Stimulated activated CD8-positive, alpha-beta memory T cell treated with anti-CD3 and anti-CD28 coated beads, Interleukin-2, amount 100 ng/mL, for 1 hour (primary cell): ENCODE measurements around the gene TRO.

Experiments used
- DNase-seq, 2 donors: peaks; one replicate each; pipeline ENCODE4 v3.0.0-alpha.2; 2020; ENCODE audit warnings: low read depth in 2 of 2

TRO gene

DNA sequence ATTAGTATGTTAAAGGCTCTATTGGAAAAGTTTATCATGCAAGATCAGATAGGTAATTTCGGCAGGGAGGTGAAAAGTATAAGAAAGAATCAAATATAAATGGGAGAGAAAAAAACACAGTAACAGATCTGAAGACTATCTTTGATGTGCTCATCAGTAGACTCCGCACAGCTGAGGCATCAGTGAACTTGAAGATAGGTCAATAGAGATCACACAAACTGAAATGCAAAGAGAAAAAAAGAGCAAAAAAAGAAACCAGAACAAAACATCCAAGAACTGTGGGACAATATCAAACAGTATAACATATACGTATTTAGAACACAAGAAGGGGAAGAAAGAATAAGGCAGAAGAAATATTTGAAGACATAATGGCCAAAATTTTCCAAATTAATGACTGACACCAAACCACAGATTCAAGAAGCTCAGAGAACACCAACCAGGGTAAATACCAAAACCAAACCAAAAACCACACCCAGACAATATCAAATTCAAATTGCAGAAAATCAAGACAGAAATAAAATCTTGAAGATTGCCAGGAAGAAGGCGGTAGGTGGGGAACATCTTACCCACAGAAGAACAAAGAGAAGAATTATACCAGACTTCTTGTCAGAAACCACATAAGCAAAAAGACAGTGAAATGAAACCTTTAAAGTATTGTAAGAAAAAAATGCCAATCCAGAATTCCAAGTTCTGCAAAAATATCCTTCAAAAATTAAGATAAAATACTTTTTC, 44.3 kb downstream of the TRO start:
- no peak for DNase-seq

DNA sequence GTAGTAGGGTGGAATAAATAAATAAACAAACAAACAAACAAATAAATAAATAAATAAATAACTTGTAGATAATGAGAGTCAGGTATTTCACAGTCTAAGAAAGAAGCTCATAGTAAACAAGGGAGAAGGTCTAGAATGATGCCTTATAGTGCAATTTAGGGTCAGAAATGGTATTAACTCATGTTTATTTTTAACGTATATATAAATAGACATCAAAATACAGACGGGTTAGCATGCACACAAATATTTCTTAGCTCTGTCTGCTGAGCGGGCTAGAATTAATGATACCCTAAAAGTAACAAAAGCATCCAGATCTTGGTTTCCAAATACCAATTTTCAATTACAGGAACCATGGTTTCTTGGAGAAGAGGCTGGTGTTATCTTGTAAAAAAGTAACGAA, 56.8 kb downstream of the TRO start:
- no peak for DNase-seq

DNA sequence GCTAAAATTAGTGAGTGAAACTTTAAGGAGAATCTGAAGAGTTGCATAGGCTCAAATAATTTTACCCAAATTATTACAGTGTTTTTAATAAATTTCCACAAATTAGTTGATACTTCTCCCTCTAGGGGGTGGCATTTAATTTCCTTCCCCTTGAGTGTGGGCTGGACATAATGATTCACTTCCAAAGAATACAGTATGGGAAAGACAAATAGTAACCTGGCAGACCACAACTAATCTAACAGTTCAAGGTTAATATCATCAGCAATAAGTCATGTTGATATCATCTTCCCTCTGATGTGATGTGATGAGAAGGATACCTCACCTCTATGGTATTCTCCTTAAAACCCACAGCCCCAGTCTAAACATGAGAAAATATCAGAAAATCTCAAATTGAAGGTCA, 57.8 kb downstream of the TRO start:
- DNase-seq: no peak

DNA sequence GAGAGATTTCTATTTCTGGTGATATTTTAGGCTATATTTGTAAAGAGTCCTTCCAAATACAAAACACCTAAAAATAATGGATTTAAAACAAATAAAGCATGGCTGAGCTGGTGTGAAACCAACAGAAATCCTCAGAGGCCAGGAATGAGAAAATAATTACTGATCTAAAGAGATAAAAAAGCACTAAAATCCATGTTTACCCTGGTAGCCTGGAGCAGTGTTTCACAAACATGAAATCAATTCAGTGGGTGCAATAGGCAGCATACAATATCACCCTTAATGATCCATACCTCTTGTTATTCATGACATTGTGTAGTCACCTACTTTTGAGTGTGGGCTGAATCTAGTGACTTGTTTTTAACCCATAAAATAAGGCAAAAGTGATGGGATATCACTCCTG, 58.8 kb downstream of the TRO start:
- DNase-seq: no peak

DNA sequence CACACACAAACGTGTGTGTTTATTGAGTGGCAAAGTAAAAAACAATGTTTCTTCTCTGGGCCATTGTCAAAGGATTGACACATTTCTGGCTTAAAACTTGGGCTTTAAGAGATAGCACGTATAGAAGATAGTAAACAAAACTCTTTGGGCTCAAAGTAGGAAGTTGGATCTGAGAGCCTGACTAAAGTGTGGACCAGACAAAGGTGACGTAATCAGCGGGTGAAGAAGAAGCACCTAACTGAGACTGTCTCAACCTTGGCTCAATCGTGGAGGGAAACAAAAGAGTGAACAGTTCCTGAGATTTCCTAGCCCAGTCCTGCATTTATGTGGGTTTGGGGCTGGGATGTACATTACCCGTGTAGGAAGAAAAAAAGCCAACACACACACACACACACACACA, 59.7 kb downstream of the TRO start:
- DNase-seq: no peak
